ENCODE data around the gene PLA2G4A. TPM values are rescaled to one million over a fixed set of nuclear protein-coding genes. Genes with fewer than 3 reads are reported as not detected.

The PLA2G4A gene
- polyA plus RNA-seq, 1 donor from 2014 or later: not detected

- Histone ChIP-seq H3K27ac (ENCODE audit: low read length) (no peak overlapping the region), H3K9me3 (ENCODE audit: low read length) (no peaks in the 10 kb centered on the region), H3K4me3 (ENCODE audit: low read length) (no peak overlapping the region), H3K27me3 (ENCODE audit: insufficient read depth, low read depth, low read length) (no peaks in the 10 kb centered on the region), H3K36me3 (ENCODE audit: insufficient read depth, low read length) (no peaks in the 10 kb centered on the region), H3K9me2 (ENCODE audit: insufficient read depth, low read length) (no peaks in the 10 kb centered on the region), H4K20me1 (ENCODE audit: insufficient read depth) (no peaks in the 10 kb centered on the region), H3K4me2 (ENCODE audit: low read length) (no peak overlapping the region), H3F3A (ENCODE audit: insufficient read depth, low read length, poor library complexity, severe bottlenecking) (no peaks in the 10 kb centered on the region), H3K9ac (ENCODE audit: low read length) (no peak overlapping the region), H2AFZ (ENCODE audit: low read depth, low read length) (no peak overlapping the region), H3K79me2 (replicated peaks; ENCODE audit: insufficient read depth, low read length) (no peaks in the 10 kb centered on the region)
- TF ChIP-seq RAD21 (conservative IDR thresholded peaks at IDR 0.05) (no peak), EP300 (conservative IDR thresholded peaks at IDR 0.05; ENCODE audit: poor library complexity, severe bottlenecking) (no peak), EZH2 (IDR thresholded peaks at IDR 0.05; ENCODE audit: borderline replicate concordance, insufficient read depth, low read length, poor library complexity, severe bottlenecking) (no peak), CTCF (IDR thresholded peaks at IDR 0.05; ENCODE audit: poor library complexity, severe bottlenecking) (no peak), SMC3 (conservative IDR thresholded peaks at IDR 0.05; ENCODE audit: poor library complexity) (no peak), MXI1 (conservative IDR thresholded peaks at IDR 0.05; ENCODE audit: poor library complexity, severe bottlenecking) (no peak), TAF1 (IDR thresholded peaks at IDR 0.05; ENCODE audit: low read depth) (no peak), REST (IDR thresholded peaks at IDR 0.05; ENCODE audit: borderline replicate concordance) (no peak), POLR2AphosphoS5 (IDR thresholded peaks at IDR 0.05) (no peak)
These were observed 65.7 kb downstream of the PLA2G4A start for GRCh38 chr1:186894415-186894814.

- Histone ChIP-seq H3K79me2 (replicated peaks; ENCODE audit: insufficient read depth, low read length) (no peaks in the 10 kb centered on the region), H3K9me2 (ENCODE audit: insufficient read depth, low read length) (no peaks in the 10 kb centered on the region), H3K4me2 (ENCODE audit: low read length) (no peak overlapping the region), H3K27ac (ENCODE audit: low read length) (no peak overlapping the region), H3K4me3 (ENCODE audit: low read length) (no peak overlapping the region), H3K36me3 (ENCODE audit: insufficient read depth, low read length) (no peaks in the 10 kb centered on the region), H2AFZ (ENCODE audit: low read depth, low read length) (no peak overlapping the region), H3K9me3 (ENCODE audit: low read length) (no peaks in the 10 kb centered on the region), H3K9ac (ENCODE audit: low read length) (no peak overlapping the region), H3K27me3 (ENCODE audit: insufficient read depth, low read depth, low read length) (no peaks in the 10 kb centered on the region), H4K20me1 (ENCODE audit: insufficient read depth) (no peaks in the 10 kb centered on the region), H3F3A (ENCODE audit: insufficient read depth, low read length, poor library complexity, severe bottlenecking) (no peaks in the 10 kb centered on the region)
- TF ChIP-seq REST (IDR thresholded peaks at IDR 0.05; ENCODE audit: borderline replicate concordance) (no peak), EP300 (conservative IDR thresholded peaks at IDR 0.05; ENCODE audit: poor library complexity, severe bottlenecking) (no peak), SMC3 (conservative IDR thresholded peaks at IDR 0.05; ENCODE audit: poor library complexity) (no peak), MXI1 (conservative IDR thresholded peaks at IDR 0.05; ENCODE audit: poor library complexity, severe bottlenecking) (no peak), RAD21 (conservative IDR thresholded peaks at IDR 0.05) (no peak), EZH2 (IDR thresholded peaks at IDR 0.05; ENCODE audit: borderline replicate concordance, insufficient read depth, low read length, poor library complexity, severe bottlenecking) (no peak), TAF1 (IDR thresholded peaks at IDR 0.05; ENCODE audit: low read depth) (no peak), CTCF (IDR thresholded peaks at IDR 0.05; ENCODE audit: poor library complexity, severe bottlenecking) (no peak), POLR2AphosphoS5 (IDR thresholded peaks at IDR 0.05) (no peak)
These were observed 67.5 kb downstream of the PLA2G4A start for GRCh38 chr1:186896211-186896610.

Data from neural cell (in vitro differentiated cells).